Fibroblast of skin of left biceps (primary cell): ENCODE measurements around the gene MFSD11.
"Not testable (repeated sequence)": the region's sequence is repeated elsewhere in the genome, so short reads cannot be mapped to it uniquely, and the experiment has no call there.

Experiments
- DNase-seq, 2 experiments: peaks; one replicate each; pipeline ENCODE4 v3.0.0-alpha.2; 2013; ENCODE audit warnings: low read depth in 2 of 2

MFSD11 gene

GRCh38 chr17:76797241-76797840 is 59.4 kb downstream of the MFSD11 start:
- DNase-seq = no peak

- no peak for DNase-seq
Observed at GRCh38 chr17:76801706-76802105, 63.8 kb downstream of the MFSD11 start.

- DNase-seq = no peak
Observed at GRCh38 chr17:76805319-76805718, 67.4 kb downstream of the MFSD11 start.

- not testable (repeated sequence) for DNase-seq
Observed at GRCh38 chr17:76806151-76806550, 68.2 kb downstream of the MFSD11 start.

- not testable (repeated sequence) for DNase-seq
Observed at GRCh38 chr17:76806767-76807166, 68.8 kb downstream of the MFSD11 start.

- no peak for DNase-seq
Observed at GRCh38 chr17:76808326-76808725, 70.4 kb downstream of the MFSD11 start.

GRCh38 chr17:76810956-76811355 is 73.0 kb downstream of the MFSD11 start:
- DNase-seq = no peak

GRCh38 chr17:76811834-76812233 is 73.9 kb downstream of the MFSD11 start:
- no peak for DNase-seq

GRCh38 chr17:76812263-76812662 is 74.3 kb downstream of the MFSD11 start:
- DNase-seq = no peak

- DNase-seq = no peak
Observed at GRCh38 chr17:76812968-76813367, 75.0 kb downstream of the MFSD11 start.

- not testable (repeated sequence) for DNase-seq
Observed at GRCh38 chr17:76815907-76816589, 78.1 kb downstream of the MFSD11 start.

- peak in 1 of 2 experiments; percentile 10 for DNase-seq
Observed at GRCh38 chr17:76816590-76817135, 78.7 kb downstream of the MFSD11 start.

GRCh38 chr17:76820039-76820438 is 82.1 kb downstream of the MFSD11 start:
- DNase-seq = no peak

GRCh38 chr17:76820561-76820960 is 82.6 kb downstream of the MFSD11 start:
- DNase-seq = no peak

- no peak for DNase-seq
Observed at GRCh38 chr17:76822184-76822778, 84.4 kb downstream of the MFSD11 start.

- DNase-seq = no peak
Observed at GRCh38 chr17:76824093-76824492, 86.2 kb downstream of the MFSD11 start.

- DNase-seq = no peak
Observed at GRCh38 chr17:76826330-76827068, 88.6 kb downstream of the MFSD11 start.

- no peak for DNase-seq
Observed at GRCh38 chr17:76827736-76828135, 89.8 kb downstream of the MFSD11 start.
